ENCODE data around the gene TYMP.
"Not testable (repeated sequence)": the region's sequence is repeated elsewhere in the genome, so short reads cannot be mapped to it uniquely, and the experiment has no call there.

- TF ChIP-seq CTCF (conservative IDR thresholded peaks at IDR 0.05 in 1 of 2, IDR thresholded peaks at IDR 0.05 in 1 of 2; ENCODE audit: low read depth in 1 of 2, low read length in 2 of 2); EZH2 (IDR thresholded peaks at IDR 0.05; ENCODE audit: low read length, missing control alignments): not testable (repeated sequence)
Observed at GRCh38 chr22:50541667-50542026, 11.8 kb upstream of the TYMP start.

Measured in fibroblast of lung (primary cell).